DND-41 (cell line): Measurements from ENCODE around the gene JUN.
A peak's percentile ranks its signal among the peaks of the same experiment; 100 is the strongest.

Experiments used
- ATAC-seq: fragments of 200-7000 bp; cut with Tn5 transposase; 3 replicates; pipeline ENCODE4 v1.9.1; 2021; ENCODE audit warnings: low read depth; ENCODE audit not compliant: insufficient read depth
- DNase-seq: peaks from one replicate; pipeline ENCODE4 v3.0.0-alpha.2; 2020
- H2AFZ ChIP-seq: 2 replicates; pipeline ENCODE4 v1.6.0; 2012; ENCODE audit warnings: low read depth, low read length
- H3K27ac ChIP-seq: 2 replicates; pipeline ENCODE4 v1.5.1; 2012; ENCODE audit warnings: low read length, inconsistent platforms
- H3K27me3 ChIP-seq: fragments of 200-600 bp; sonication (generic); 2 replicates; pipeline ENCODE4 v1.6.0; 2012; ENCODE audit warnings: low read length, mild to moderate bottlenecking, inconsistent platforms; ENCODE audit not compliant: insufficient read depth, poor library complexity
- H3K36me3 ChIP-seq: 2 replicates; pipeline ENCODE4 v1.5.1; 2012; ENCODE audit warnings: low read length, inconsistent platforms; ENCODE audit not compliant: insufficient read depth
- H3K4me1 ChIP-seq: 2 replicates; pipeline ENCODE4 v1.5.1; 2012; ENCODE audit warnings: mild to moderate bottlenecking, low read length; ENCODE audit not compliant: insufficient read depth
- H3K4me2 ChIP-seq: 2 replicates; pipeline ENCODE4 v1.6.0; 2012; ENCODE audit warnings: mild to moderate bottlenecking, moderate library complexity, low read length, inconsistent platforms; ENCODE audit not compliant: insufficient read depth
- H3K4me3 ChIP-seq, 2 experiments: fragments of 200-600 bp in 1 of 2; shearing (Covaris generic) in 1 of 2; 2 replicates each; pipeline ENCODE4 v1.5.1; 2012 to 2016; ENCODE audit warnings: inconsistent platforms in 2 of 2, low read length in 2 of 2, mild to moderate bottlenecking in 2 of 2, low read depth in 1 of 2, moderate library complexity in 1 of 2
- H3K79me2 ChIP-seq: 2 replicates; pipeline ENCODE4 v1.6.0; 2012; ENCODE audit warnings: low read length, inconsistent platforms; ENCODE audit not compliant: insufficient read depth
- H3K9ac ChIP-seq: 2 replicates; pipeline ENCODE4 v1.6.0; 2012; ENCODE audit warnings: low read depth, mild to moderate bottlenecking, inconsistent platforms, low read length, moderate library complexity
- H3K9me3 ChIP-seq: 2 replicates; pipeline ENCODE4 v1.5.1; 2012; ENCODE audit warnings: low read length, moderate library complexity, mild to moderate bottlenecking, inconsistent platforms; ENCODE audit not compliant: insufficient read depth, severe bottlenecking
- H4K20me1 ChIP-seq: 2 replicates; pipeline ENCODE4 v1.6.0; 2012; ENCODE audit warnings: low read length; ENCODE audit not compliant: insufficient read depth
- CTCF ChIP-seq: IDR thresholded peaks from 2 replicates; pipeline ENCODE4 v1.5.1; 2012; ENCODE audit warnings: borderline replicate concordance, low read length, moderate library complexity, mild to moderate bottlenecking; ENCODE audit not compliant: poor library complexity, severe bottlenecking; ENCODE audit errors: extremely low read depth
- EZH2 ChIP-seq: IDR thresholded peaks from 3 replicates; pipeline ENCODE4 v1.6.1; 2012; ENCODE audit warnings: borderline replicate concordance, low read depth, mild to moderate bottlenecking, moderate library complexity, low read length, inconsistent platforms; ENCODE audit not compliant: severe bottlenecking

Gene JUN

GRCh38 chr1:58763214-58763613 lies 20.6 kb downstream of the JUN start:
- ATAC-seq, result no peak
- H3K27ac ChIP-seq, result no peak overlapping the region

GRCh38 chr1:58762806-58763205 lies 21.0 kb downstream of the JUN start:
- Histone ChIP-seq H3K4me2 (no peak overlapping the region), H3K9me3 (no peaks in the 10 kb centered on the region), H3K4me1 (no peaks in the 10 kb centered on the region), H3K36me3 (no peaks in the 10 kb centered on the region), H3K27me3 (no peaks in the 10 kb centered on the region), H3K27ac (no peak overlapping the region), H3K79me2 (no peaks in the 10 kb centered on the region), H2AFZ (no peak overlapping the region), H3K9ac (no peak overlapping the region), H4K20me1 (no peaks in the 10 kb centered on the region), H3K4me3 (no peak overlapping the region)
- DNase-seq (no peak), ATAC-seq (no peak)
- no peak for TF ChIP-seq EZH2
- TF ChIP-seq CTCF, result no peak

More at GRCh38 chr1:58763214-58763613, 20.6 kb downstream of the JUN start:
- H3K4me1 ChIP-seq, result no peaks in the 10 kb centered on the region
- H3K9ac ChIP-seq, result no peak overlapping the region
- no peaks in the 10 kb centered on the region for H3K27me3 ChIP-seq
- H3K79me2 ChIP-seq, result no peaks in the 10 kb centered on the region
- no peak overlapping the region for H3K4me3 ChIP-seq
- H4K20me1 ChIP-seq, result no peaks in the 10 kb centered on the region
- no peak for TF ChIP-seq EZH2
- no peaks in the 10 kb centered on the region for H3K36me3 ChIP-seq
- no peaks in the 10 kb centered on the region for H3K9me3 ChIP-seq
- H3K4me2 ChIP-seq, result no peak overlapping the region
- no peak for DNase-seq
- no peak overlapping the region for H2AFZ ChIP-seq

GRCh38 chr1:58755468-58755872 lies 28.4 kb downstream of the JUN start:
- no peak for TF ChIP-seq EZH2

GRCh38 chr1:58754683-58755467 lies 29.0 kb downstream of the JUN start:
- peaks cover 53% of the 10 kb centered on the region for H3K4me1 ChIP-seq
- H3K36me3 ChIP-seq, result no peaks in the 10 kb centered on the region
- H3K9ac ChIP-seq, result peak overlapping the region; percentile 45
- H4K20me1 ChIP-seq, result no peaks in the 10 kb centered on the region
- peak overlapping the region; percentile 86 for H3K27ac ChIP-seq
- H3K79me2 ChIP-seq, result no peaks in the 10 kb centered on the region
- ATAC-seq (peak; percentile 80), DNase-seq (peak; percentile 83)
- no peak for TF ChIP-seq EZH2
- TF ChIP-seq CTCF, result no peak
- H3K9me3 ChIP-seq, result no peaks in the 10 kb centered on the region
- H3K27me3 ChIP-seq, result no peaks in the 10 kb centered on the region
- H3K4me2 ChIP-seq, result peak overlapping the region; percentile 58
- peak overlapping the region; percentile 30 for H2AFZ ChIP-seq
- peak overlapping the region in 1 of 2 experiments; percentile 45; a peak in 2 of 4 replicates for H3K4me3 ChIP-seq

More at GRCh38 chr1:58755468-58755872, 28.4 kb downstream of the JUN start:
- H3K9me3 ChIP-seq, result no peaks in the 10 kb centered on the region
- H3K27ac ChIP-seq, result peak overlapping the region; percentile 86
- no peaks in the 10 kb centered on the region for H3K27me3 ChIP-seq
- ATAC-seq (peak; percentile 79), DNase-seq (peak; percentile 78)
- H3K4me3 ChIP-seq, result peak overlapping the region in 1 of 2 experiments; percentile 45; a peak in 2 of 4 replicates
- H3K9ac ChIP-seq, result peak overlapping the region; percentile 45
- H3K4me1 ChIP-seq, result peaks cover 53% of the 10 kb centered on the region
- peak overlapping the region; percentile 30 for H2AFZ ChIP-seq
- no peaks in the 10 kb centered on the region for H3K79me2 ChIP-seq
- peak overlapping the region; percentile 58 for H3K4me2 ChIP-seq
- H3K36me3 ChIP-seq, result no peaks in the 10 kb centered on the region
- no peaks in the 10 kb centered on the region for H4K20me1 ChIP-seq
